AG09309 (cell line): ENCODE data around the gene CTDSP1.

ENCODE experiments used
- DNase-seq: peaks from one replicate; pipeline ENCODE4 v3.0.0-alpha.2; 2010; ENCODE audit warnings: low read depth
- H3K4me3 ChIP-seq: 2 replicates; pipeline ENCODE4 v1.5.1; 2011; ENCODE audit warnings: mild to moderate bottlenecking, low read depth, low read length, moderate library complexity; ENCODE audit not compliant: control insufficient read depth
- TF ChIP-seq, protein P1 (sequence below): IDR thresholded peaks from 2 replicates; pipeline ENCODE4 v1.5.1; 2011; ENCODE audit warnings: mild to moderate bottlenecking, low read depth, low read length, inconsistent platforms; ENCODE audit not compliant: insufficient read depth, control insufficient read depth; ENCODE audit errors: missing control alignments

Gene CTDSP1

GRCh38 chr2:218402911-218403411, 3.3 kb downstream of the CTDSP1 start:
- H3K4me3 ChIP-seq = no peak overlapping the region
- TF ChIP-seq, protein P1, sequence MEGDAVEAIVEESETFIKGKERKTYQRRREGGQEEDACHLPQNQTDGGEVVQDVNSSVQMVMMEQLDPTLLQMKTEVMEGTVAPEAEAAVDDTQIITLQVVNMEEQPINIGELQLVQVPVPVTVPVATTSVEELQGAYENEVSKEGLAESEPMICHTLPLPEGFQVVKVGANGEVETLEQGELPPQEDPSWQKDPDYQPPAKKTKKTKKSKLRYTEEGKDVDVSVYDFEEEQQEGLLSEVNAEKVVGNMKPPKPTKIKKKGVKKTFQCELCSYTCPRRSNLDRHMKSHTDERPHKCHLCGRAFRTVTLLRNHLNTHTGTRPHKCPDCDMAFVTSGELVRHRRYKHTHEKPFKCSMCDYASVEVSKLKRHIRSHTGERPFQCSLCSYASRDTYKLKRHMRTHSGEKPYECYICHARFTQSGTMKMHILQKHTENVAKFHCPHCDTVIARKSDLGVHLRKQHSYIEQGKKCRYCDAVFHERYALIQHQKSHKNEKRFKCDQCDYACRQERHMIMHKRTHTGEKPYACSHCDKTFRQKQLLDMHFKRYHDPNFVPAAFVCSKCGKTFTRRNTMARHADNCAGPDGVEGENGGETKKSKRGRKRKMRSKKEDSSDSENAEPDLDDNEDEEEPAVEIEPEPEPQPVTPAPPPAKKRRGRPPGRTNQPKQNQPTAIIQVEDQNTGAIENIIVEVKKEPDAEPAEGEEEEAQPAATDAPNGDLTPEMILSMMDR = no peak
- DNase-seq = no peak

DNA sequence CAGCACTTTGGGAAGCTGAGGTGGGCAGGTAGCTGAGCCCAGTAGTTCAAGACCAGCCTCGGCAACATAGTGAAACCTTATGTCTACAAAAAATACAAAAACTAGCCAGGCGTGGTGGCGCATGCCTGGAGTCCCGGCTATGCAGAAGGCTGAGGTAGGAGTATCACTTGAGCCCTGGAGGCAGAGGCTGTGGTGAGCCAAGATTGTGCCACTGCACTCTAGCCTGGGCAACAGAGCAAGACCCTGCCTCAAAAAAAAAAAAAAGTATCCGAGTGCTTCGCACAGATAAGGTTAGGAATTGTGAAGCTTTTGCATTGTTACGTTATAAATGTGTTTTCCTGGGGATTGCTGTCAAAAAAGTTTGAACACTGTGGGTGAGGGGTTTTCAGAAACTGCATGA, 4.1 kb downstream of the CTDSP1 start:
- no peak overlapping the region for H3K4me3 ChIP-seq
- no peak for DNase-seq
- TF ChIP-seq, protein P1 = no peak

- TF ChIP-seq, protein P1 = no peak
- no peak for DNase-seq
- no peak overlapping the region for H3K4me3 ChIP-seq
Measured at GRCh38 chr2:218404351-218405085, 4.8 kb downstream of the CTDSP1 start.

DNA sequence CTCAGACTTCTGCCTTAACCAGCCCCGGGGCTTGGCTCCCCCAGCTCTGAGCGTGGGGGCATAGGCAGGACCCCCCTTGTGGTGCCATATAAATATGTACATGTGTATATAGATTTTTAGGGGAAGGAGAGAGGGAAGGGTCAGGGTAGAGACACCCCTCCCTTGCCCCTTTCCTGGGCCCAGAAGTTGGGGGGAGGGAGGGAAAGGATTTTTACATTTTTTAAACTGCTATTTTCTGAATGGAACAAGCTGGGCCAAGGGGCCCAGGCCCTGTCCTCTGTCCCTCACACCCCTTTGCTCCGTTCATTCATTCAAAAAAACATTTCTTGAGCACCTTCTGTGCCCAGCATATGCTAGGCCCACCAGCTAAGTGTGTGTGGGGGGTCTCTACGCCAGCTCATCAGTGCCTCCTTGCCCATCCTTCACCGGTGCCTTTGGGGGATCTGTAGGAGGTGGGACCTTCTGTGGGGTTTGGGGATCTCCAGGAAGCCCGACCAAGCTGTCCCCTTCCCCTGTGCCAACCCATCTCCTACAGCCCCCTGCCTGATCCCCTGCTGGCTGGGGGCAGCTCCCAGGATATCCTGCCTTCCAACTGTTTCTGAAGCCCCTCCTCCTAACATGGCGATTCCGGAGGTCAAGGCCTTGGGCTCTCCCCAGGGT, 5.5 kb downstream of the CTDSP1 start:
- TF ChIP-seq, protein P1 = no peak
- no peak for DNase-seq
- no peak overlapping the region for H3K4me3 ChIP-seq

GRCh38 chr2:218405746-218406208, 6.1 kb downstream of the CTDSP1 start:
- H3K4me3 ChIP-seq = peak overlapping the region; percentile 14
- TF ChIP-seq, protein P1 = no peak
- DNase-seq = no peak

DNA sequence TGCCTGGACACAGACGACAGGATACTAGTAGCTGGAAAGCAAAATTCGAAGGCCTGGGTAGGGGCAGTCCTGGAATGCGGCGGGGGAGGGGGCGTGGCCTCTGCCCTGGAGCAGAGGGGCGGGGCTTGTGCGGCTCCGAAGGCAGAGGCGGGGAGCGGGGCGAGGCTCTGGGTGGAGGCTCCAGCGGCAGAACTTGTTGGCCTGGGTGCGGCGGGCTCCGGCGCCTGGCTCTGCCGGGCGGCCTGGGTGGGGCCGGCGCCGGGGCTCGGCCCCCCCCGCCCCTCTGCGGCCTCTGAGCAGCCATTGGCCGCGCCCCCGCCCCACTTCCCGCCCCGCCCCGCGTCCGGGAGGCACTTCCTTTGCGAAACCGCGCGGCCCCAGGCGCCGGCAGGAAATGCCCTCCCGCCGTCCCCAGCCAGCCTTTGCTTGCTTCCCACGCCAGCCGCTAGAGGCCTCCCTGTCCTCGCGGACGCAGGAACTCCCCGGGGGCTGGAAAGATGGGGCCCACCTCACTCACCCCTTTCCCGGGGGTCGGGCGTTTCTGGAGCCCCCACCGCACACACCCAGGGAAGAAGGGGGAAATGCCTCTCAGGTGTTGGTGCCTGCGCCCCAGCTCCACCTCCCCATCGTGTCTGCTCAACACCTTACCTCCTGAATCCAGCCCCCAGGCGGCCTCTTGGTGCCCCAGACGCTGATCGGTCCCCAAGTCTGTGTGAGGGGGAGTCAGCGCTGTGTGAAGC, 6.7 kb downstream of the CTDSP1 start:
- DNase-seq = no peak
- TF ChIP-seq, protein P1 = peak; percentile 80
- H3K4me3 ChIP-seq = peak overlapping the region; percentile 48
